Pancreas (tissue), 10 donors: Measurements from ENCODE around the gene RBMS1. TPM values are rescaled to one million over a fixed set of nuclear protein-coding genes. Genes with fewer than 3 reads are reported as not detected.
"Not testable (repeated sequence)": the region's sequence is repeated elsewhere in the genome, so short reads cannot be mapped to it uniquely, and the experiment has no call there.

Source experiments
- ATAC-seq, 4 donors: fragments of 200-7000 bp; cut with Tn5 transposase; one replicate each; pipeline versions ENCODE4 v1.8.0 to v1.9.1; 2020; ENCODE audit warnings: mild to moderate bottlenecking in 4 of 4, moderate library complexity in 4 of 4
- DNase-seq, 6 donors: peaks; one replicate each; pipeline ENCODE4 v3.0.0-alpha.2; 2020
- FAIRE-seq: peaks from 2 replicates; lab custom pipeline; 2012; peaks lifted over from hg19 to GRCh38; lab: Jason Lieb, UNC
- H3K27ac ChIP-seq, 4 donors: fragments of 200-600 bp; sonication (generic); 1 replicate in 3 of 4; 2 replicates in 1 of 4; pipeline versions ENCODE4 v1.5.0 to v1.8.0; 2020
- H3K27me3 ChIP-seq, 4 donors: fragments of 200-600 bp; one replicate each; pipeline ENCODE4 v1.8.0; 2021
- H3K36me3 ChIP-seq, 3 donors: fragments of 200-600 bp; sonication (generic) in 1 of 3; one replicate each; pipeline versions ENCODE4 v1.5.0 to v1.8.0; 2020 to 2021
- H3K4me1 ChIP-seq, 3 donors: fragments of 200-600 bp; one replicate each; pipeline ENCODE4 v1.8.0; 2021
- H3K4me3 ChIP-seq, 4 donors: fragments of 200-600 bp; sonication (generic) in 2 of 4; one replicate each; pipeline versions ENCODE4 v1.5.0 to v1.8.0; 2020 to 2021
- H3K9me3 ChIP-seq, 4 donors: fragments of 200-600 bp; one replicate each; pipeline ENCODE4 v1.8.0; 2021
- WGBS, 2 donors: extraction: QIAGEN DNeasy Blood & Tissue Kit; methylation state at CpG; one replicate each; pipeline ENCODE4 v1.1.7; 2013; 5-methylcytosine and 5-hydroxymethylcytosine counted together
- intact Hi-C, 3 donors: fragments of 100-400 bp; cut with DNase I; formaldehyde crosslinking; loops; one replicate each; pipeline versions ENCODE4 v1.11.1 to v1.14.2; 2022
- polyA plus RNA-seq, 2 donors: library from polyadenylated mRNA; stranded (reverse); fragments of 200-250 nt; gene quantifications; one replicate each; pipeline ENCODE4 v1.2.3, GENCODE V29; 2013
- total RNA-seq, 6 donors: library from RNA; stranded (reverse); fragmentation: NEBNext Ultra II Directional in 4 of 6; extraction: Animal tissue kit (Norgen Biotek cat#: 25700) in 4 of 6; gene quantifications; one replicate each; pipeline versions ENCODE4 v1.2.1 to v1.2.4, GENCODE V29; 2021 to 2023
- TF ChIP-seq, protein P1 (sequence below), 4 donors: fragments of 200-600 bp; sonication (generic) in 3 of 4; IDR thresholded peaks; one replicate each; pipeline versions ENCODE4 v1.5.0 to v1.8.0; 2021; ENCODE audit warnings: antibody characterized with exemption in 4 of 4
- donor health status: healthy with polysubstance abuse.
- donor health status: DM: no; HTN: no; CAD: no; lungs with moderate emphysema.
- donor health status: DM: no; HTN: no; CAD: no.
- donor health status: control.
- donor health status: control.
- donor health status: Bipolar disorder and iron deficiency.
- donor health status: DM: yes; HTN: yes; CAD: no.
- donor health status: DM: no; HTN: no; CAD: no.
- donor health status: DM: no; HTN: no; CAD: no.
- donor health status: DM: yes; HTN: yes; CAD: no.

Gene RBMS1
- total and polyA plus RNA-seq, 8 donors, result 6.3 to 26.1 (median 8.7) TPM

DNA sequence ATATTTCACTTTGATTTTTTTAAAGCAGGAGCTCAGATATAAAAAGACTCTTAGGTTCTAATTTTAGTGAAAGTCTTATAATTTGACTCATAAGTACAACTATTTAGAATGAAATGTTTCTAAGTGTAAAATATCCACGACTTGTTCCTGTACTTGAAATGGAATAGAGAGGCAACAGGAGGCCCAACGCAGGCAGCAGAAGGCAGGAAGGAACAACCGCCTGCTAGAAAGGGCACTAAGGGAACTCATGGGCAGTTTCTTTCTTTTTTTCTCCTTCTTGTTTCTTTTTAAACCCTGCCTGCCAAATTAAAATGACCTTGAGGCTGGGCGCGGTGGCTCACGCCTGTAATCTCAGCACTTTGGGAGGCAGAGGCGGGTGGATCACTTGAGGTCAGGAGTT, 51.0 kb downstream of the RBMS1 start:
- Histone ChIP-seq H3K36me3 (no peaks in the 10 kb centered on the region), H3K9me3 (no peaks in the 10 kb centered on the region), H3K27ac (no peak overlapping the region), H3K4me3 (no peak overlapping the region), H3K27me3 (no peaks in the 10 kb centered on the region), H3K4me1 (no peaks in the 10 kb centered on the region)
- WGBS, 2 donors, result 92 to 96% methylated on average over 7 of the region's 7 CpGs
- TF ChIP-seq, protein P1, sequence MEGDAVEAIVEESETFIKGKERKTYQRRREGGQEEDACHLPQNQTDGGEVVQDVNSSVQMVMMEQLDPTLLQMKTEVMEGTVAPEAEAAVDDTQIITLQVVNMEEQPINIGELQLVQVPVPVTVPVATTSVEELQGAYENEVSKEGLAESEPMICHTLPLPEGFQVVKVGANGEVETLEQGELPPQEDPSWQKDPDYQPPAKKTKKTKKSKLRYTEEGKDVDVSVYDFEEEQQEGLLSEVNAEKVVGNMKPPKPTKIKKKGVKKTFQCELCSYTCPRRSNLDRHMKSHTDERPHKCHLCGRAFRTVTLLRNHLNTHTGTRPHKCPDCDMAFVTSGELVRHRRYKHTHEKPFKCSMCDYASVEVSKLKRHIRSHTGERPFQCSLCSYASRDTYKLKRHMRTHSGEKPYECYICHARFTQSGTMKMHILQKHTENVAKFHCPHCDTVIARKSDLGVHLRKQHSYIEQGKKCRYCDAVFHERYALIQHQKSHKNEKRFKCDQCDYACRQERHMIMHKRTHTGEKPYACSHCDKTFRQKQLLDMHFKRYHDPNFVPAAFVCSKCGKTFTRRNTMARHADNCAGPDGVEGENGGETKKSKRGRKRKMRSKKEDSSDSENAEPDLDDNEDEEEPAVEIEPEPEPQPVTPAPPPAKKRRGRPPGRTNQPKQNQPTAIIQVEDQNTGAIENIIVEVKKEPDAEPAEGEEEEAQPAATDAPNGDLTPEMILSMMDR (IDR thresholded peaks at IDR 0.05), result no peak
- ATAC-seq, result no peak
- intact Hi-C loops, result no loop called here
- FAIRE-seq, result no peak
- DNase-seq, result no peak

GRCh38 chr2:160440888-160441287, 52.7 kb downstream of the RBMS1 start:
- H3K27ac ChIP-seq, result no peak overlapping the region
- TF ChIP-seq, protein P1 (IDR thresholded peaks at IDR 0.05), result no peak
- no peaks in the 10 kb centered on the region for H3K9me3 ChIP-seq
- H3K4me3 ChIP-seq, result no peak overlapping the region
- no peaks in the 10 kb centered on the region for H3K4me1 ChIP-seq
- H3K27me3 ChIP-seq, result no peaks in the 10 kb centered on the region
- no peaks in the 10 kb centered on the region for H3K36me3 ChIP-seq
- 49 to 65% methylated on average over 2 of the region's 2 CpGs for WGBS, 2 donors
- ATAC-seq (no peak), DNase-seq (no peak), FAIRE-seq (no peak)
- intact Hi-C loops, result no loop called here

DNA sequence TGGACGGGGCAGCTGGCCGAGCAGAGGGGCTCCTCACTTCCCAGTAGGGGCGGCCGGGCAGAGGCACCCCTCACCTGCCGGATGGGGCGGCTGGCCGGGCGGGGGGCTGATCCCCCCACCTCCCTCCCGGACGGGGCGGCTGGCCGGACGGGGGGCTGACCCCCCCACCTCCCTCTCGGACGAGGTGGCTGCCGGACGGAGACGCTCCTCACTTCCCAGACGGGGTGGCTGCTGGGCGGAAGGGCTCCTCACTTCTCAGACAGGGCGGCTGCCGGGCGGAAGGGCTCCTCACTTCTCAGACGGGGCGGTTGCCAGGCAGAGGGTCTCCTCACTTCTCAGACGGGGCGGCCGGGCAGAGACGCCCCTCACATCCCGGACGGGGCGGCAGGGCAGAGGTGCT, 54.6 kb downstream of the RBMS1 start:
- not testable (repeated sequence) for H3K4me1 ChIP-seq, H3K36me3 ChIP-seq, H3K9me3 ChIP-seq, ATAC-seq, FAIRE-seq, H3K27me3 ChIP-seq, H3K27ac ChIP-seq, H3K4me3 ChIP-seq
- peak in 1 of 6 donors; percentile 64 for DNase-seq
- WGBS, 2 donors, result 95 to 99% methylated on average over 21 to 30 of the region's 32 CpGs
- intact Hi-C loops, result loop anchor here in 1 of 3 donors (10.0 kb wide), 1 partner anchor 334 kb away; no protein-coding TSS in a partner anchor

GRCh38 chr2:160437273-160437672, 56.3 kb downstream of the RBMS1 start:
- WGBS, 2 donors, result 97 to 98% methylated on average over 4 of the region's 4 CpGs
- ATAC-seq (no peak), FAIRE-seq (no peak), DNase-seq (no peak)
- no peaks in the 10 kb centered on the region for H3K27me3 ChIP-seq
- peaks cover 0 to 4% (median 4%) of the 10 kb centered on the region in 3 donors for H3K4me1 ChIP-seq
- TF ChIP-seq, protein P1 (IDR thresholded peaks at IDR 0.05), result no peak
- intact Hi-C loops, result loop anchor here in 1 of 3 donors (10.0 kb wide), 1 partner anchor 332 kb away; no protein-coding TSS in a partner anchor
- no peak overlapping the region for H3K27ac ChIP-seq
- H3K36me3 ChIP-seq, result no peaks in the 10 kb centered on the region
- no peaks in the 10 kb centered on the region for H3K9me3 ChIP-seq
- no peak overlapping the region for H3K4me3 ChIP-seq

DNA sequence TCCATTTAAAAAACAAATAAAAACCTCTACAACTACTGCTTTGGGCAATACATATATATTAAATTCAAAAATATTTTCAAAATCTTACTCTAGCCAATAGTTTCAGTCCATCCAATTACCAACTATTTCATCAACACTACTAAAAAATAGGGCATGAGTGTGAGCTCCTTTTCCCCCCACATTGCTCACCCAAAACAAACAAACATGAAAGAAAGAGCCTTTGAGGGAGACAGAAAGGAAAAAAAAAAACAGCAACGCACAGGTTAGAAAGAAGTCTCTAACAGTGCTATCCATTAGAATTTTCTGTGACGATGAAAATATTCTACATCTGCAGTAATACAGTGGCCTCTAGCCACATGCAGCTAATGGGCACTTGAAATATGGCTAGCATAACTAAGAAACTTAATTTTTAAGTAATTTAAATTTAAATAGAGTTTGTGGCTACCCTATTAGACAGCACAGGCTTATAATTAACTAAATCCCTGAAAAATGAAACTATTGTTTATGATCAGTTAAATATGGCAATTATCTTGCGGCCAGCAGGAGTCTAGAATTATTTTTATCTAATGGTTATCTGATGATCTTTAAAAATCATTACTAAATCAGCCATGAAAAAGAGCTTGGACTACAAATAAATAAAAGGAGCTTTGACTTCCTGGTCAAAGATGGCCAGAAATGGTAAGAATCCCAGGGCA, 59.2 kb downstream of the RBMS1 start:
- intact Hi-C loops, result loop anchor here in 1 of 3 donors (10.0 kb wide), 1 partner anchor 330 kb away; no protein-coding TSS in a partner anchor
- no peak overlapping the region for H3K4me3 ChIP-seq
- H3K27me3 ChIP-seq, result no peaks in the 10 kb centered on the region
- no peaks in the 10 kb centered on the region for H3K9me3 ChIP-seq
- 71 to 76% methylated on average over 3 of the region's 3 CpGs for WGBS, 2 donors
- no peak overlapping the region for H3K27ac ChIP-seq
- peaks cover 0 to 4% (median 4%) of the 10 kb centered on the region in 3 donors for H3K4me1 ChIP-seq
- no peak for DNase-seq
- H3K36me3 ChIP-seq, result no peaks in the 10 kb centered on the region
- TF ChIP-seq, protein P1 (IDR thresholded peaks at IDR 0.05), result no peak
- FAIRE-seq, result no peak
- no peak for ATAC-seq
